Liver (tissue), 9 donors: Measurements from ENCODE around the gene ZFP1. TPM values are rescaled to one million over a fixed set of nuclear protein-coding genes. Genes with fewer than 3 reads are reported as not detected.

Source experiments
- DNase-seq: peaks from one replicate; pipeline ENCODE4 v3.0.0-alpha.2; 2017; ENCODE audit warnings: low spot score
- H3K27ac ChIP-seq, 2 donors: one replicate each; pipeline ENCODE4 v1.7.0; 2013; ENCODE audit warnings: inconsistent platforms in 2 of 2, low read length in 2 of 2, control low read depth in 1 of 2, low read depth in 1 of 2, mild to moderate bottlenecking in 1 of 2
- H3K27me3 ChIP-seq, 4 donors: one replicate each; pipeline versions ENCODE4 v1.6.1 to v1.7.0; 2013; ENCODE audit warnings: low read length in 3 of 4, inconsistent platforms in 1 of 4, mild to moderate bottlenecking in 1 of 4, moderate library complexity in 1 of 4; ENCODE audit not compliant: control insufficient read depth in 4 of 4, insufficient read depth in 4 of 4
- H3K36me3 ChIP-seq, 4 donors: one replicate each; pipeline versions ENCODE4 v1.6.1 to v1.7.0; 2013; ENCODE audit warnings: low read length in 3 of 4, mild to moderate bottlenecking in 3 of 4, low read depth in 1 of 4, moderate library complexity in 1 of 4; ENCODE audit not compliant: control insufficient read depth in 4 of 4, insufficient read depth in 3 of 4
- H3K4me1 ChIP-seq, 4 donors: one replicate each; pipeline versions ENCODE4 v1.6.1 to v1.7.0; 2013; ENCODE audit warnings: low read length in 3 of 4, mild to moderate bottlenecking in 3 of 4, moderate library complexity in 1 of 4; ENCODE audit not compliant: control insufficient read depth in 4 of 4, insufficient read depth in 4 of 4
- H3K4me3 ChIP-seq, 3 donors: one replicate each; pipeline versions ENCODE4 v1.6.1 to v1.7.0; 2013; ENCODE audit warnings: low read length in 3 of 3, control low read depth in 1 of 3, low read depth in 1 of 3, mild to moderate bottlenecking in 1 of 3
- H3K9ac ChIP-seq, 2 donors: one replicate each; pipeline ENCODE4 v1.7.0; 2013; ENCODE audit warnings: low read length in 2 of 2, mild to moderate bottlenecking in 2 of 2, moderate library complexity in 2 of 2, control low read depth in 1 of 2, low read depth in 1 of 2
- H3K9me3 ChIP-seq, 4 donors: one replicate each; pipeline versions ENCODE4 v1.6.1 to v1.7.0; 2013; ENCODE audit warnings: low read length in 3 of 4; ENCODE audit not compliant: control insufficient read depth in 4 of 4
- EGR1 ChIP-seq, 2 donors: IDR thresholded peaks; 2 replicates each; pipeline ENCODE4 v1.6.1; 2016 to 2018; ENCODE audit warnings: antibody characterized with exemption in 2 of 2, low read depth in 2 of 2
- FOXA1 ChIP-seq: IDR thresholded peaks from 2 replicates; pipeline ENCODE4 v1.6.1; 2016; ENCODE audit warnings: antibody characterized with exemption
- FOXA2 ChIP-seq: IDR thresholded peaks from 2 replicates; pipeline ENCODE4 v1.6.1; 2016; ENCODE audit warnings: antibody characterized with exemption
- GABPA ChIP-seq, 2 donors: IDR thresholded peaks in 1 of 2; conservative IDR thresholded peaks in 1 of 2; 2 replicates each; pipeline ENCODE4 v1.6.1; 2016; ENCODE audit warnings: antibody characterized with exemption in 2 of 2, mild to moderate bottlenecking in 1 of 2, moderate library complexity in 1 of 2
- HNF4A ChIP-seq, 2 donors: conservative IDR thresholded peaks; 2 replicates each; pipeline ENCODE4 v1.6.1; 2016; ENCODE audit warnings: antibody characterized with exemption in 2 of 2, mild to moderate bottlenecking in 2 of 2
- HNF4G ChIP-seq: IDR thresholded peaks from 2 replicates; pipeline ENCODE4 v1.6.1; 2016; ENCODE audit warnings: antibody characterized with exemption
- JUND ChIP-seq, 2 donors: IDR thresholded peaks; 2 replicates each; pipeline ENCODE4 v1.6.1; 2016; ENCODE audit warnings: antibody characterized with exemption in 2 of 2
- NR2F2 ChIP-seq: IDR thresholded peaks from 2 replicates; pipeline ENCODE4 v1.6.1; 2016; ENCODE audit warnings: antibody characterized with exemption
- RAD21 ChIP-seq, 2 donors: IDR thresholded peaks; 2 replicates each; pipeline ENCODE4 v1.6.1; 2016; ENCODE audit warnings: antibody characterized with exemption in 2 of 2, mild to moderate bottlenecking in 2 of 2
- RXRA ChIP-seq, 2 donors: IDR thresholded peaks; 2 replicates each; pipeline ENCODE4 v1.6.1; 2017 to 2018; ENCODE audit warnings: antibody characterized with exemption in 2 of 2, mild to moderate bottlenecking in 1 of 2
- SP1 ChIP-seq: IDR thresholded peaks from 2 replicates; pipeline ENCODE4 v1.6.1; 2018; ENCODE audit warnings: antibody characterized with exemption, mild to moderate bottlenecking
- TAF1 ChIP-seq: conservative IDR thresholded peaks from 2 replicates; pipeline ENCODE4 v1.6.1; 2016; ENCODE audit warnings: antibody characterized with exemption, mild to moderate bottlenecking
- YY1 ChIP-seq: IDR thresholded peaks from 2 replicates; pipeline ENCODE4 v1.6.1; 2016; ENCODE audit warnings: antibody characterized with exemption, mild to moderate bottlenecking
- WGBS: extraction: QIAGEN DNeasy Blood & Tissue Kit; methylation state at CpG from one replicate; pipeline ENCODE4 v1.1.7; 2013; 5-methylcytosine and 5-hydroxymethylcytosine counted together
- polyA plus RNA-seq, 2 donors: library from polyadenylated mRNA; stranded (reverse) in 1 of 2; unstranded in 1 of 2; fragments of 200-250 nt in 1 of 2; fragments of >200 nt in 1 of 2; fragmentation: Nextera tagmentation in 1 of 2; extraction: Ambion mirVana in 1 of 2; gene quantifications; one replicate each; pipeline versions ENCODE4 v1.2.1 to v1.2.3, GENCODE V29; 2013 to 2015
- total RNA-seq, 2 donors: library from RNA; depleted of rRNA; stranded (reverse); fragments of >200 nt; gene quantifications; one replicate each; pipeline ENCODE4 v1.2.3, GENCODE V29; 2014
- TF ChIP-seq, protein P1 (sequence below): IDR thresholded peaks from 2 replicates; pipeline ENCODE4 v1.6.1; 2016; ENCODE audit warnings: antibody characterized with exemption
- TF ChIP-seq, protein P2 (sequence below): IDR thresholded peaks from 2 replicates; pipeline ENCODE4 v1.6.1; 2016; ENCODE audit warnings: antibody characterized with exemption, mild to moderate bottlenecking
- TF ChIP-seq, protein P3 (sequence below): IDR thresholded peaks from 2 replicates; pipeline ENCODE4 v1.6.1; 2016; ENCODE audit warnings: antibody characterized with exemption
- TF ChIP-seq, protein P4 (sequence below): fragments of 150-350 bp; IDR thresholded peaks from 2 replicates; pipeline ENCODE4 v1.5.1; 2017; ENCODE audit warnings: improper control_type of control experiment, low read depth, low read length; ENCODE audit not compliant: missing input control
- TF ChIP-seq, protein P5 (sequence below): IDR thresholded peaks from 2 replicates; pipeline ENCODE4 v1.6.1; 2016; ENCODE audit warnings: antibody characterized with exemption
- donor health status: healthy.
- donor health status: healthy.
- donor health status: healthy.
- donor health status: healthy.
- donor health status: healthy.

ZFP1 gene
- total and polyA plus RNA-seq, 4 donors: 3.8 to 8.5 (median 6.0) TPM

DNA sequence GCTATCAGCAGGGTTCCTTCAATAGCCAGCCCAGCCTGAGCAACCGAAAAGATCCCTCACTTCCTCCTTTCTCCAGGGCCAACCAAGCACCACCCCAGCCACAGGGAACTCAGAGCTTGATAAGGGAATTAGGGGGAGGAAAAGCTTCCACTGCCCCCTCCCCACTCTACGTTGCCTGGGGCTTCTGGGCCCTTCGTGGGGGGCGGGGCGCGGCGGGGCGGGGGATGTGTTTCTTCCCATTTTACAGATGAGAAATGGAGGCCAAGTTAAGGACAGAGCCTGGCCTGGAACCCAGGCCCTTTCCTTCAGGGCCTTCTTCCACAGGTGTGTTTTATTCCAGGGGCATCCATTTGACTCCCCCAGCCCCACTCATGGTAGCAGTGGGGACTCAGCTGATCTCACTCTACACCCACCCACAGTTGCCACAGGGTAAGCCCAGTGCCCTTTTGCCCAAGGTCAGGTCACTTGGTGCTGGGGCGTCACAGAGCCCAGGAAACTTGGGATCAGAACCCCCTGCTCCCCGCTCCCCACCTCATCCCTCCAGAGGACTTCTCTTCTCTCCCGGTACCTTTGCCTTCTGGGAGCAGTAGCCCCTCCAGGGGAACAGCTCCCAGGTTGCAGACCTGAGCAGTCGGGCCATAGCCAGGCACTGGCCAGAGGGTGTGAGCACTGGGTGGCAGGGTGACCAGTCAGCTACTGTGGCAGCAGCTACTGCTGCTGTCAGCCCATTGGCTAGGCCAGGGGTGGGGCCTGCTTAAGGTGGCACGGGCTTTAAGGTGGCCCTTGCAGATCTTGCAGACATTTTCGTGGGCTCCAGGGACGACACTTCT is 32.0 kb upstream of the ZFP1 start, which contains the start of gene LDHD:
Gene LDHD, minus strand, starts transcription at position 700 of the 830 bp plus-strand sequence. Its CDS starts 60 bp downstream, at position 640.
- H3K9ac ChIP-seq: peak within 1 kb of the TSS; percentile 39 to 89
- peaks cover 0 to 2% (median under 1%) of the 10 kb centered on the region in 4 donors for H3K9me3 ChIP-seq
- H3K36me3 ChIP-seq: peaks cover 0 to 9% (median 2%) of the 10 kb centered on the region in 4 donors
- TF ChIP-seq HNF4A (conservative IDR thresholded peaks at IDR 0.05) (peak; percentile 50 to 61), HNF4G (no peak), FOXA2 (no peak), GABPA (IDR thresholded peaks at IDR 0.05 in 1 of 2, conservative IDR thresholded peaks at IDR 0.05 in 1 of 2) (no peak), YY1 (peak; percentile 67), RAD21 (IDR thresholded peaks at IDR 0.05) (peak; percentile 39 to 57), FOXA1 (no peak), TAF1 (peak; percentile 97), JUND (IDR thresholded peaks at IDR 0.05) (peak; percentile 21 to 35), EGR1 (IDR thresholded peaks at IDR 0.05; ENCODE audit: low read depth in 2 of 2) (no peak), SP1 (peak; percentile 82), NR2F2 (peak; percentile 52), RXRA (IDR thresholded peaks at IDR 0.05) (peak; percentile 70 to 82)
- TF ChIP-seq, protein P1, sequence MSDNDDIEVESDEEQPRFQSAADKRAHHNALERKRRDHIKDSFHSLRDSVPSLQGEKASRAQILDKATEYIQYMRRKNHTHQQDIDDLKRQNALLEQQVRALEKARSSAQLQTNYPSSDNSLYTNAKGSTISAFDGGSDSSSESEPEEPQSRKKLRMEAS: peak; percentile 52
- TF ChIP-seq, protein P2, sequence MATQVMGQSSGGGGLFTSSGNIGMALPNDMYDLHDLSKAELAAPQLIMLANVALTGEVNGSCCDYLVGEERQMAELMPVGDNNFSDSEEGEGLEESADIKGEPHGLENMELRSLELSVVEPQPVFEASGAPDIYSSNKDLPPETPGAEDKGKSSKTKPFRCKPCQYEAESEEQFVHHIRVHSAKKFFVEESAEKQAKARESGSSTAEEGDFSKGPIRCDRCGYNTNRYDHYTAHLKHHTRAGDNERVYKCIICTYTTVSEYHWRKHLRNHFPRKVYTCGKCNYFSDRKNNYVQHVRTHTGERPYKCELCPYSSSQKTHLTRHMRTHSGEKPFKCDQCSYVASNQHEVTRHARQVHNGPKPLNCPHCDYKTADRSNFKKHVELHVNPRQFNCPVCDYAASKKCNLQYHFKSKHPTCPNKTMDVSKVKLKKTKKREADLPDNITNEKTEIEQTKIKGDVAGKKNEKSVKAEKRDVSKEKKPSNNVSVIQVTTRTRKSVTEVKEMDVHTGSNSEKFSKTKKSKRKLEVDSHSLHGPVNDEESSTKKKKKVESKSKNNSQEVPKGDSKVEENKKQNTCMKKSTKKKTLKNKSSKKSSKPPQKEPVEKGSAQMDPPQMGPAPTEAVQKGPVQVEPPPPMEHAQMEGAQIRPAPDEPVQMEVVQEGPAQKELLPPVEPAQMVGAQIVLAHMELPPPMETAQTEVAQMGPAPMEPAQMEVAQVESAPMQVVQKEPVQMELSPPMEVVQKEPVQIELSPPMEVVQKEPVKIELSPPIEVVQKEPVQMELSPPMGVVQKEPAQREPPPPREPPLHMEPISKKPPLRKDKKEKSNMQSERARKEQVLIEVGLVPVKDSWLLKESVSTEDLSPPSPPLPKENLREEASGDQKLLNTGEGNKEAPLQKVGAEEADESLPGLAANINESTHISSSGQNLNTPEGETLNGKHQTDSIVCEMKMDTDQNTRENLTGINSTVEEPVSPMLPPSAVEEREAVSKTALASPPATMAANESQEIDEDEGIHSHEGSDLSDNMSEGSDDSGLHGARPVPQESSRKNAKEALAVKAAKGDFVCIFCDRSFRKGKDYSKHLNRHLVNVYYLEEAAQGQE: peak; percentile 92
- TF ChIP-seq, protein P3, sequence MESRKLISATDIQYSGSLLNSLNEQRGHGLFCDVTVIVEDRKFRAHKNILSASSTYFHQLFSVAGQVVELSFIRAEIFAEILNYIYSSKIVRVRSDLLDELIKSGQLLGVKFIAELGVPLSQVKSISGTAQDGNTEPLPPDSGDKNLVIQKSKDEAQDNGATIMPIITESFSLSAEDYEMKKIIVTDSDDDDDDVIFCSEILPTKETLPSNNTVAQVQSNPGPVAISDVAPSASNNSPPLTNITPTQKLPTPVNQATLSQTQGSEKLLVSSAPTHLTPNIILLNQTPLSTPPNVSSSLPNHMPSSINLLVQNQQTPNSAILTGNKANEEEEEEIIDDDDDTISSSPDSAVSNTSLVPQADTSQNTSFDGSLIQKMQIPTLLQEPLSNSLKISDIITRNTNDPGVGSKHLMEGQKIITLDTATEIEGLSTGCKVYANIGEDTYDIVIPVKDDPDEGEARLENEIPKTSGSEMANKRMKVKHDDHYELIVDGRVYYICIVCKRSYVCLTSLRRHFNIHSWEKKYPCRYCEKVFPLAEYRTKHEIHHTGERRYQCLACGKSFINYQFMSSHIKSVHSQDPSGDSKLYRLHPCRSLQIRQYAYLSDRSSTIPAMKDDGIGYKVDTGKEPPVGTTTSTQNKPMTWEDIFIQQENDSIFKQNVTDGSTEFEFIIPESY: peak; percentile 19
- TF ChIP-seq, protein P4, sequence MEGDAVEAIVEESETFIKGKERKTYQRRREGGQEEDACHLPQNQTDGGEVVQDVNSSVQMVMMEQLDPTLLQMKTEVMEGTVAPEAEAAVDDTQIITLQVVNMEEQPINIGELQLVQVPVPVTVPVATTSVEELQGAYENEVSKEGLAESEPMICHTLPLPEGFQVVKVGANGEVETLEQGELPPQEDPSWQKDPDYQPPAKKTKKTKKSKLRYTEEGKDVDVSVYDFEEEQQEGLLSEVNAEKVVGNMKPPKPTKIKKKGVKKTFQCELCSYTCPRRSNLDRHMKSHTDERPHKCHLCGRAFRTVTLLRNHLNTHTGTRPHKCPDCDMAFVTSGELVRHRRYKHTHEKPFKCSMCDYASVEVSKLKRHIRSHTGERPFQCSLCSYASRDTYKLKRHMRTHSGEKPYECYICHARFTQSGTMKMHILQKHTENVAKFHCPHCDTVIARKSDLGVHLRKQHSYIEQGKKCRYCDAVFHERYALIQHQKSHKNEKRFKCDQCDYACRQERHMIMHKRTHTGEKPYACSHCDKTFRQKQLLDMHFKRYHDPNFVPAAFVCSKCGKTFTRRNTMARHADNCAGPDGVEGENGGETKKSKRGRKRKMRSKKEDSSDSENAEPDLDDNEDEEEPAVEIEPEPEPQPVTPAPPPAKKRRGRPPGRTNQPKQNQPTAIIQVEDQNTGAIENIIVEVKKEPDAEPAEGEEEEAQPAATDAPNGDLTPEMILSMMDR: no peak
- TF ChIP-seq, protein P5, sequence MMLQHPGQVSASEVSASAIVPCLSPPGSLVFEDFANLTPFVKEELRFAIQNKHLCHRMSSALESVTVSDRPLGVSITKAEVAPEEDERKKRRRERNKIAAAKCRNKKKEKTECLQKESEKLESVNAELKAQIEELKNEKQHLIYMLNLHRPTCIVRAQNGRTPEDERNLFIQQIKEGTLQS: peak; percentile 50
- WGBS: 21% methylated on average over 15 of the region's 15 CpGs
- peaks cover 2 to 35% (median 21%) of the 10 kb centered on the region in 4 donors for H3K4me1 ChIP-seq
- H3K27me3 ChIP-seq: no peaks in the 10 kb centered on the region
- H3K4me3 ChIP-seq: peak within 1 kb of the TSS; percentile 63 to 83 (median 78)
- H3K27ac ChIP-seq: peak within 1 kb of the TSS; percentile 77 to 96
- DNase-seq: peak; percentile 78
